GM18519 (cell line): ENCODE data around the gene KLC1.

ENCODE experiments used
- ATAC-seq: cut with Tn5 transposase; IDR thresholded peaks from one replicate; pipeline ENCODE4 v1.9.1; 2021; ENCODE audit warnings: mild to moderate bottlenecking, moderate library complexity; ENCODE audit not compliant: unreplicated experiment, low FRiP score

The KLC1 gene

DNA sequence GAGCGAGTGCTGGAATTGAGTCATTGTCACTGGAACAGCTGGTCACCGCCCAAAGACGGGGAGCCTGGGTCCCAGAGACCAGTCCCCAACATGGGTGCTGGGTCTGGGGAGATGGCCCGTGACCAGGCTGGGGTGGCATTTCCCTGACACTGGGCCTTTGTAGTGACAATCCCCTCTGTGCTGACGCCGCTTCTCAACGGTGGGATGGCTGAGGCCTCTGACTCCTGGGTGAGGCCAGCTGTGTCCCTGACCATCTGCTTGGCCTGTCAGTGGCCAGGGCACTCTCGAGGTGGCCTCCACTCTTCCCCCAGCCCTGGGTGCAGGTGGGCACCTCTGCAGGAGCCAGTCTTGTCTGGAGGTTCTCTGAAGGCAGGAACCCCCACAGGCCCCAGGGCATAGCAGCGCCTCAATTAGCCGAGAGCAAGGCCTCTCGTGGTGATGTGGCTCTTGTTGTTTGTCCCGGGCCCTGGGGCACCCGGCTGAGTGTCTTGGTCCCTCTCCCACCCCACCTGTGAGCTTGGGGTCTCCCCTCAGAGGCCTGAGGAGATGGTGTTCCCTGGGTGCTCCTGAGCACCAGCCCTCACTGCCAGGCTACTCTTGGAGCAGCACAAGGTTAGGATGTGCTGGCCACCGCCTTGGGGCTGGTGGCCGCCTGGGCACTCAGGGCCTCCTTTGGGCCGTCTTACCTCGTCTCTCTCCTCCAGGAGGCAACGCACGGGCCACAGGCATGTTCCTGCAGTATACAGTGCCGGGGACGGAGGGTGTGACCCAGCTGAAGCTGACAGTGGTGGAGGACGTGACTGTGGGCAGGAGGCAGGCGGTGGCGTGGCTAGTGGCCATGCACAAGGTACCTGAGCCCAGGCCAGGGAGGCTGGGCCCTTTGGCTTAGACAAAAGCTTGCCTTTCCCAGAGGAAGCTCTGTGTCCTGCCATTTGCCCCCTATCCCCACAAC is 103.2 kb downstream of the KLC1 start:
- ATAC-seq = no peak

DNA sequence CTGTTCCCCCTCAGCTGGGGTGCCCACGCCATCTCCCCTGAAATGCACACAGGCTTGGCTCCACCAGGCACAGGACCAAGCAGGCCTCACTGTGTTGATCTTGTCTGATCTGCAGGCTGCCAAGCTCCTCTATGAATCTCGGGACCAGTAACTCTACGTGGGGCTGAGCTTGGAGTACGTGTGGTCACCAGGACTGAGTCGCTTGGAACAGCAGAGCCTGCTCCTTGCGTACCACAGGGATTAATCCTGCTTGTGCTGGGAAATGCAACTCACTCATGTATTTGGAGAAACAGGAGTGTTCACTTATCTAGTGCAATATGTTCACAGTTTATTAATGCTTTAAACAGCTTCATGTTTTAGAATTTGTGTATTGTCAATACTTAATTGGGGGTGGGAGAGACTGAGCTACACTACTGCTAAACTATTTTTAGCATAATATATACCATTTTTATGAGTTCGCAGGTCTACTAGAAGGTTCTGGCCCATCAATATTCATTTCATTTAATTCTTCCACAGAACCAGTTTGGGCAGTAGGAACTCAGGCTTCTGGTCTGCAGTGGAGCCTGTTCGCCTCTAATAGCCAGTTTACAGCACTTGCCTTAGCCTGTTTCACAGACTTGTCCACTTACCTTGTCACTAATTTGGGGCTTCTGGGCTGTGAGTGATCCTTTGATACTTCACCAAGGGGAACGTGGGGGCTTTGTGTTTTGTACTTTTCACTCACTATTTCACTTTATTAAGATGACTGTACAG is 104.0 kb downstream of the KLC1 start:
- no peak for ATAC-seq

DNA sequence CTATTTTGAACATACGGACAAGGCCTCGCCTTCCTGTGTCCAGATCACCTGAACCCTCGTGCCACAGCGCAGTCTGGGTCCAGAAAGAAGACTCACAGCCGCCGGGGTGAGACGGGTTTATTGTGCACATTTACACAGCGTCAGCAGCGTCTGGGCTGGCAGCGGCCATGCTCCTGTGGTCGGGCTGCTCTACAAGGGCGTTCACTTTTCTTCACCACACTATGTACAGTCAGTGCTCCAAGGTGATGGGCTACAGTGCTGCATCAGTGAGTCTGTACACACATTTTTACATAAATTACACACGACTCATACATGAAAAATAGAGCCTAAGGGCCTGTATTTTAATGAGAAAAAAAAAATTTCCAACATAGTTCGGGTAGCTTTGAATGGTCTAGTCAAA is 104.6 kb downstream of the KLC1 start:
- ATAC-seq = no peak

DNA sequence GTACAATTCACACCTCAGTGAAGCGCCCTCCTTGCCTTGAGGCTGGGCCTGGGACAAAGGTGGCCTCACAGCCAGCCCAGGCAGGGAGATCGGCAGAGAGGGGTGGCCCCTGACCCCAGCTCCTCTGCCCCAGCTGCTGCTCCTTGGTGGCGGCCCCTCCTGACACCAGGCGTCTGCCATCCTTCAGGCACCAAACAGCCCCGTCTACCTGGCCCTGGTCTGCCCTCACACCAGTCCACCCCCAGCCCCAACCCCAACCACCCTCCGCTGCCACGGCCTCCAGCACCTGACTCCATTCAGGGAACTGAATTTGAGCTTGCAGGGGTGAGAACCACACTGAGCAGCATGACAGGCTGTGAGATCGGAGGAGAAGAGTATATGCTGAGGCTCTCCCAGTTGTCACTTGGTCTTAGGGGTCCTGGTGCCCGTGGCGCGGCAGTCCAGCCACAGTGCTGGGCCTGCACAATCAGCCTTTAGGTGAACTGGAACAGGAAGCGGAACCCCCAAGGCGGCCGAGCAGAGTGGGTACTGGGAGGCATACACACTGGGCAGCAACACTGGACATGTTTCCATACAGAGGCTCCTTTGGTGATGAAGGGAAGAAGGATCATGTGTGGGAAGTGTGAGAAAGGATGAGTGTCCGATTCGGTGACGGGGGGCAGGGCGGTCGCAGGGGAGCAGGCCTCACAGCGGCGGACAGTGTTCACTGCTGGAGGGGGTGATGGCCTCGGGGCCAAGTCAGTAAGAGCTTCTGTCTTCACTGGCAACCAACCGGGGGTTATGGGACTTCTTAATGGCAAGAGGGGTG is 105.3 kb downstream of the KLC1 start:
- ATAC-seq = no peak

DNA sequence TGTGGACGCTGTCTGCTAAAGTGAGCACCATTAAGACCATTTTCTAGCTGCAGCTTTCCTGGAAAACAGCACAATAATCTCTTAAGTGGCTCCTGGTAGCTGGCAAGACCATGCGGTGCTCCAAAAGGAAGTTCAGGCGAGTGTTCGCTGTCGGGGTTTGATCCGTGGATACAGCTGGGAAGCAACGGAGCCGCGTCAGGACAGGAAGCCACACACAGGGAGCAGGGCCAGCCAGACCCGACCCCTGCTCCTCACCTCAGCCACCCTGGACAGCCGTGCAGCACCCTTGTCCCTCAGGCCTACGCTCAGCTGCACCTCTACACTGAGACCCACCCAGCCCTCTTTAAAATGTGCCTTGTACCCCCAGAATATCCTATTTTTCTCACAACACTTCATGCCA is 106.0 kb downstream of the KLC1 start:
- ATAC-seq = no peak

DNA sequence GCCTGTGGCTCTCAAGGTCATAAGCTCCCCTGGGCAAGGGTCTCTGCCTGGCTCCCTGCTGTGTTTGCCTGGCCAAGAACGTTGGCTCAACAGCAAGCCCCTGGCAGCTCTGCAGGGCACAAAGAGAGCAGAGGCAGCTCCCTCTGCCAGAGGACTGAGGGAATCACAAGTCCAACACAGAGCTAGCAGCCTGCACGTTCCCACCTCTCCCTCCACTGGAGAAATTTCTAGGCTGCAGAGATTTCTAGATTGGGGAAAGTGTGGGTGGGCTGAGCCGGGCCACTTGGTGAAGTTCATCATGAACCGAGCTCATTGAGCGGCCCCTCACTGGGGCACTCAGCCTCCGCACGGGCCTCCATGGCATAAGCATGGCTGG is 106.4 kb downstream of the KLC1 start:
- ATAC-seq = no peak

DNA sequence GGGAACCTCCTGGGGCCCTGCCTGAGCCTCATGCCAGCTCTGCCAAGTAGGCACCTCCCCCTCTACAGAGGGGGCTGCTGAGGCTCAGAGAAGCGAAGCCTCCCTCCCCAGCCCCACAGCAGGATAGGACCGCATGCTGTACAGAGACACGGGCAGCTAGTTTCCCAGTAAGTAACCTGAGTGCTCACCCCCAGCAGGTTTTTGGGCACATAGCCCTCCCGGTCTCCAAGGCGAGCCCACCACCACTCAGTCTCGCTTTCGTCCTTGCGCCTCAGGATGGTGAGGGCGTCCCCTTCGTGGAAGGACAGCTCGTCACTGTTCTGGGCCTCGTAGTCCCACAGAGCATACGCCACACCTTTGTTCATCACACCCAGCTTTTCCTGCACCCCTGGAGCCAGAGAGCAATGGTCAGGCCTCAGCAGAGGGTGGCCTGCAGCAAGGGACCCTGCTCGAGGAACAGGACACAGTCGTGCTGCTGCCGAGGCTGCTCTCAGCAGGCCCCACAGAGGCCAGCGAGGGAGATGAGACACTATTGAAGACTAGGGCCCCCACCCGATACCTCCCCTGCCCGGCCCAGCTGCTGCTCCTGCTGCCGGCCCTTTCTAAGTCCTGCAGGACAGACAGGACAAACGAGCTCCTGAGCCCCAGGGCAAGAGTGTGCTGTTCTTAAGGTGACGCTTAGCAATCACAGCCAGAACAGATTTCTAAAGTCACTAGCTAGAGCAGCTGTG is 107.0 kb downstream of the KLC1 start:
- no peak for ATAC-seq

DNA sequence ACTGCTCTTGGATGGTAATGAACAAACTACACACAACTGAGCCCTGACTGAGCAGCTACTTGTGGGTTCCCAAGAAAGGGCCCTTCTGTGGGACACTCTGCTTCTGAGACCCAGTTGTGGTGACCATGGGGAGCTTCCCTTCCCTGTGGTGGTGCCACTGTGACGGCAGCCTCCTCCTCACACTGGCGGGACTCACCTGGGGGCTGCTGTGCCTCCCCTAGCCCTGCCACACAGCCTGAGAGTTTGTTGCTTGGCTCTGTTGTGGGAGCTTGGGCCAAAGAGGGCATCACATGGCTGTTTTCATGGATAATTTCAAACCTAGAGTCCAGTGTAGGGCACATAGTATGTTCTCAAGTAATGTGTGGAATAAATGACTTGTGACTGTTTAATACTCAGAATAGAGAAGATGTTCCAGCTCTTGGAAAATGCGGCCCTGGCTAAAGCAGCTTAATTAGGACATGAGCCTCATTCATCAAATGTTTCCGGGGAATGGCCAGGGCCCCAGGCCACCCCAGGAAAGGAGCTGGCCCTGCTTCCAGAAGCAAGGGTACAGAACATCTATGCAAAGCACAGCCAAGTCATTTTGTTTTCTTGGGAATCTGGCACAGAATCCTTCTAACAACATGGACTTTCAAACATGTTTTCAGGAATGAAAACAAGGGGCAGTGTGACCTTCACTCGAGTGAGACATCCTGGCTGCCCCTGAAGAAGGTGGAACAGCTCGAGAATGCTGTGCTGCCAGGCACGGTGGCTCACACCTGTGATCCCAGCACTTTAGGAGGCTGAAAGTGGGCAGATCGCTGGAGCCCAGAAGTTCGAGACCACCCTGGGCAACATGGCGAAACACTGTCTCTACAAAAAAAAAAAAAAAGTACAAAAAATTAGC is 107.8 kb downstream of the KLC1 start:
- no peak for ATAC-seq

DNA sequence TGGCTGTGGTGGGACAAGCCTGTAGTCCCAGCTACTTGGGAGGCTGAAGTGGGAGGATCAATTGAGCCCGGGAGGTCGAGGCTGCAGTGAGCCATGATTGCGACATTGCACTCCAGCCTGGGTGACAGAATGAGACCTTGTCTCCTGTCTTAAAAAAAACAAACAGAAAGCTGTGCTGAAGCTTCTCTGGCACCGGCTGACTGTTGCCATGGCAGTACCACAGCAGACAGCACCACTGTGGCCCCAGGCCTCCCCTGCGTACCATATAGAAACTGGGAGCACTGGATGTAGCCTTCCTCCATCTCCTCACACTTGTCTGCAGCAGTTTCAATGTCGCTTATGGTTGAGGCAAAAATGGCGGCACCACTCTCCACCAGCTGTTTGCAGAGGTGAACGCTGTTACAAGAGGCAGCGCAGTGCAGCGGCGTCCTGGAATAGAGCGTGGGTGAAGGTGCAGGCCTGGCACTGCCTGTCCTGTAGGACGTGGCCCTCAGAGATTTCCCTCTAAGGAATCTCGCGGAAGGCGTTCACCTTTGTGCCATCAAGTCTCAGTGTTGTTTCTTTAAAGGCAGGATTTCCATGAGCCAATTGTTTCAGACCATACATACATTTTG is 108.5 kb downstream of the KLC1 start:
- no peak for ATAC-seq

DNA sequence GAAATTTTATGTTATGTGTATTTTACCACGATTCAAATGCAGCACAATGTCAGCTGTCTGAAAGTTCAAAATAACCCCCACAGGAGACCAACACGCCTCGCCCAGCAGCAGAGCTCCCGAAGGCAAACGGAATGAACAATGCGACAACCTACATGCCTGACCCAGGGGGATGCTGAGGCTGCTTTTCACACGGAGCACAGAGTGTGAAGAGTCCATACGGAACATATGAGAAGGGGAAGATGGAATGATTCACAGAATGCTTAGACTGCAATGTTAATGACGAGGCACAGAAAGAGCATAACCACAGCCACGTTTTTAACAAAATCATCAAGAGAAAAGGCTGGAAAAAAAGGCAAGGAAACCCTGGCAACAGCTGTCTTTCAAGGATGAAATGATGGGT is 109.2 kb downstream of the KLC1 start:
- ATAC-seq = no peak

DNA sequence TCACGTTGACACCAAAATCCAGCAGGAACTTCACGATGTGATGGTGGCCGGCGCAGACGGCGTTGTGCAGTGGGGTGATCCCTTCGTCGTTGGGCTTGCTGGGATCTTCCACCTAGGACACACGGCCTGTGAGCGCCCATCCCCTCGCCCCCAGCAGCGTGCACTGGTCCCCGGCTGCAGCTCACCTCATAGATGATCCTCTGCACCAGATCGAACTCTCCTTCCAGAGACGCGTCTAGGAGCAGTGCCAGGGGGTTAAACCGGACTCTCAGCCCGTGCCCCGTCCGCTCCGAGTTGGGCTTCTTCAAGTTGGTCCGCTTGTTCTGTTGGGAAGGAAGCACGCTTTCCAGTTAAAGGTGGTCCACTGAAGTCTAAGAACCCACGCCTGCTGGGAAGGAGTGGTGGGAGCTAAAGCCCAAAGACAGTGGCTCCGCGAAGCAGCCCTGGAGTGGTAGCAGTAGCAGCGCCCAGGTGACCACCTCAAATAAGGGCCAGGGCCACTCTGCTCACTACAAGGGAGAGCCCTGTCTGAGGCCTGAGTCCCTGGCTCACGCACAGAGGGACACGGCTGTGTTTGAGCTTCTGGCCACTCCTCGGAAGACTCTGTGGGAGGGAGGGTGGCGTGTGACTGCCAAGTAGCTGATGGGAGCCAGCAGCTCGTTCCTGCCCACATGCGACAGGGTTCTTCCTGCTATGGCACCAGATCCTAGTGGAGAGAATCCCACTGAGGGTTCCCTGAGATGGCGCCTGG is 109.9 kb downstream of the KLC1 start:
- no peak for ATAC-seq

DNA sequence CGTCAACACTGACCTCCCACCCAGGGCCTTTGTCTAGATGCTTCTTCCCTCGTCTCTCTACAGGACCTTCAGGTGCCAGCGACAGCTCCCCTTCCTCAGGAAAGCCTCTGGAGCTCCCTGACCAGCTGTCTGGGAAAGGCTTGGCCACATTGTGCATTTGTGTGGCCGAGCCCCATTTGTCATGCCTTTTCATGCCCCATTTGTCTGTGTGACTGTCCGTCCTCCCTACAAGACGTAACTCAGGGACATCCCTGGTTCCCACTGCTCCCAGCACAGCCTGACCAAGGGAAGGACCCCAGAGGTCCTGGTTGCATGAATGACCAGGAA is 110.4 kb downstream of the KLC1 start:
- no peak for ATAC-seq

DNA sequence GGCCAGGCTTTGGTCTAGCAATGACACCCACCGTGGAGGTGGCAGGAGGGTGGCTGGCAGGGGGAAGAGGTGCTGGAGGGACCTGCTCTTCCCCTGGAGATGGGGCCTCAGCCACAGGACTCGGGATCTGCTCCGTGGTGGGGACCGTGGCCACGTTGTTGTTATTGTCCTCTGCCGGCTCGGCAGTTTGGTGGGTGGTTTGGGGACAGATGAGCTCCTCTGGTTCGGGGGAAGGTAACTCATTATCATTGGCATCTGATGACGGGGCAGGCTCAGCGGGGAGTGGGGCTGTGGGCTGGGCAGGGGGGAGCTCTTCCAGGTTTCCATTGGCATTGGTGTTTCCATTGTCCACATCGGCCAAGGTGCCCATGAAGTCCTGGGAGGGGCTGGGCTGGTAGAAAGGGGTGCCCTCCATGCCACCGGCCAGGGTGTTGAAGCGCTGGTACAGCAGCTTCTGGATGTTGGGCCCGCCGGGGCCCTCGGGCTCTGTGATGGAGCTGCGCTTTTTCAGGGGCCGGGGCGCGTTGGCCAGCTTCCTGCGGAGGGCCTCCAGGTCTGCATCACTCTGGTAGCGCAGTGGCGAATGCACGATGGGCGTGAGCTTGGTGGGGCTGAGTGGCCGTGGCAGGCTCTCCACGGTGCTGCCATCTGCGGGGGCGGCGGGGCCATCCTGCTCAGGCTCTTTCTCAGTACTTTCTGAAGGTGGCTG is 110.9 kb downstream of the KLC1 start:
- ATAC-seq = no peak

DNA sequence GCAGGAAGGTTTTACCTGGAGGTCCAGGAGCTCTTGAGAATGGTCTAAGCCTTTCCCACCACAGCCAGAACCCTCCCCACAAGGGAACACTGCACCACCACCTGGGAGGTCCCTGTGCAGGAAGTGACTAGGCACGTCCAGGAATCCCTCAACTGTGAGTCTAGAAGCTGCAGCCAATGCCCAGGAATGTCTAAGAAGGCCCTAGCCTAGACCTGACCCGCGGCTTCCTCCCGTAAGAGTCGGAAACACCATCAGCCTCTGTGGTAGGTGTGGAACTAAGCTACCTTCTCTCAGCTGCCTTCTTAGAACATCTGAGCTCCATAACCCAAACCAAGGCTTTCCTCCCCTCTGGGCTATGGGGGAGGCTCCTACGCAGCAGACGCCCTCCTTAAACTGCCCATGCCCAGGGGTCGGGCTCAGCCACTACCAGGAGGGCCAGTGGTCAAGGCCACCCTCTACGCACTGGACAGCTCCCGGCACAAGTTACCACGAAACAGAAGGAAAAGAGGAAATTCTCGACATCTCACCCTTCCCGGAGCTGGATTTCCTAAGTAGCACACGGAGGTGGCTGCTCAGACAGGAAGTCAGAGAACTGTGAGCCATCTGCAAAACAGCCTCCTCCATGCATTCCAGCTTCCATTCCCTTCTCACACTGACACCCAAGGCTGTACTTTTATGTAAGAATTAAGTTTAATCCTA is 112.1 kb downstream of the KLC1 start:
- no peak for ATAC-seq

DNA sequence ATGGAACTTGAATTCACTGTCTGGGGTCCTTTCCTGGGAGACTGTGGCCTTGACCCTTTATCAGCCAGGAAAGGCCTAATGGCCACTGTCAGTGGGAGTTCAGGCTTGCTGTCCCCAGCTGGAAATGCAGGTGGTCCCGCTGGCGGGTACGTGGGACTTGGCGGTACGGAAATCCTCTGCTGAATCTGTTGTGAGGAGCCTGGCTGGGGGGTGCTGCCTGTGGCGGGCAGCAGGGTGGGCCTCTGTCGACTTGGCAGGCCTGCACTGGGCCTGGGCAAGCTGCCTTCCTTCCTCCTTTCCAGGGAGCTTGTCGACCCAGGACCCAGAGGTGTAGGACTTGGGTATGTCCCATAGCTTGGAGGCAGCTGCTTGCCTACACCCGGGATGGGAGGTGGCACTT is 112.9 kb downstream of the KLC1 start:
- no peak for ATAC-seq

DNA sequence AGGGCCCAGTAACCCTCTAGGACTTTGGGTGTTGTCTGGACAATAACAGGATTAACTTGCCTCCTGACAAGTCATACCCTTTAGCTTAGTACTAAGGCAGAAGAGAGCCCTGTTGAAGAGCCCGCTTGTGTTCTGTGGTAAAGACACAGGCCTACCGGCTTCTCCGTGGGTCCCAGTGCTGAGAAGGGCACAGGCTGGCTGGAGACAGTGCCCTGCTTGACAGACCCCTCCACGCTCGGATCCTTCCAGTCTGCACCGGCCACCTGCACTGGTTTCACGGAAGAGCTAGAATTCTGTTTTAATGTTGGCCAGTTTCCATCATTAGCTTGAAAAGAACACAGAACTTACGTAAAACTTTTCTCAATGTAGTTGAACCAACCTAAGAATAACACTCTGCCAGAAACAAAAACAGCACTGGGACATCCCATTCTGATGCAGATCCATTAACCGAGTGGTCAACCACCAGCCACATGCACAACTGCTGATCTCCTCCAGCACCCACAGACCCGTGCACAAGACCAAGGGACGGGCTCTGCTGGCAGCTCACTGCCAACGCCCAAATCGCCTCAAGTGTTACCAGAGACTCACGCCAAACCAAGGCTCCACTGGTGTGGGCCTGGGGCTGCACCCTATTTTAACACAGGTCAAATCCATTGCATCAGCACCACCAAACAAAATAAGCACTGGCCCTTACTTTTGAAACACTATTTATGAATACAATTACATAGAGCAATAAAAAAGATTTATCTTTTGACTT is 113.7 kb downstream of the KLC1 start:
- no peak for ATAC-seq
